ENCODE measurements around the gene VPS45.
"Not testable (repeated sequence)": the region's sequence is repeated elsewhere in the genome, so short reads cannot be mapped to it uniquely, and the experiment has no call there.

The VPS45 gene

DNA sequence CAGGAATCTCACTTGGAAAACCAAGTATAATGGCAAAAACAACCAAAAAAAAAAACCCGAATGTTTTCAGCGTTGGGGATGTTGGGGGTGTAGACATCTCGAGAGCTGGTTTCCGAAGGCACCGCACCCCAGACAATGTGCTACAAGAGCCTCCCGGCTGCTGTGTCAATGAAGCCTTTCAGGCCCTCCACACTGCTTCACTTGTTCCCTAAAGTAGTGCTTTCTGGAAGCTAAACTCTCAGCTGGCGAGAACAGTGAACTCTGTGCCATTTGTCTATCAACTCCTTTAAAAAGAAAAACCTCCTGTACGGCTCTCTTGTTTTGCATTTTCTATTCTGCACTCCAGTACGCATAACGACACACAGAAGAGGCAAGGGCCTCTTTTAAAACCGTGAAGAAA, 114.7 kb downstream of the VPS45 start:
- Histone ChIP-seq H3K4me3 (ENCODE audit: low read depth, low read length) (no peak overlapping the region), H3K9me3 (ENCODE audit: control insufficient read depth, insufficient read depth, low read length) (no peaks in the 10 kb centered on the region), H3K27me3 (ENCODE audit: control insufficient read depth, insufficient read depth, low read length) (no peaks in the 10 kb centered on the region), H3K4me1 (ENCODE audit: control insufficient read depth, insufficient read depth, low read length) (no peaks in the 10 kb centered on the region), H3K9ac (ENCODE audit: low read depth, low read length) (no peak overlapping the region), H3K36me3 (ENCODE audit: control insufficient read depth, insufficient read depth, low read length) (no peaks in the 10 kb centered on the region)

DNA sequence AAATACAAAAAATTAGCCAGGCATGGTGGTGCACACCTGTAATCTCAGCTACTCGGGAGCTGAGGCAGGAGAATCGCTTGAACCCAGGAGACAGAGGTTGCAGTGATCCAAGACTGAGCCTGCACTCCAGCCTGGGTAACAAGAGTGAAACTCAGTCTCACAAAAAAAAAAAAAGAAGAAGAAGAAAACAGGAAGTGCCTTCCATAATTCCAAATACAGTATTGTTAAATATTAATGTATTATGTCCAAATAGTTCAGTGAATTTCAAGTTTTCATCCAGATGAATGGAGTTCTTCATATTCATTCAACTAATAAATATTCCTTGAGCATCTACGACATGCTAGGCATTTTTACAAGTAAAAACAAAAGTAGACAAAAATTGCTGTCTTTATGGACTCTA, 115.5 kb downstream of the VPS45 start:
- H3K9me3 ChIP-seq (ENCODE audit: control insufficient read depth, insufficient read depth, low read length) = no peaks in the 10 kb centered on the region
- H3K36me3 ChIP-seq (ENCODE audit: control insufficient read depth, insufficient read depth, low read length) = no peaks in the 10 kb centered on the region
- no peaks in the 10 kb centered on the region for H3K27me3 ChIP-seq (ENCODE audit: control insufficient read depth, insufficient read depth, low read length)
- no peak overlapping the region for H3K9ac ChIP-seq (ENCODE audit: low read depth, low read length)
- H3K4me3 ChIP-seq (ENCODE audit: low read depth, low read length) = no peak overlapping the region
- no peaks in the 10 kb centered on the region for H3K4me1 ChIP-seq (ENCODE audit: control insufficient read depth, insufficient read depth, low read length)

DNA sequence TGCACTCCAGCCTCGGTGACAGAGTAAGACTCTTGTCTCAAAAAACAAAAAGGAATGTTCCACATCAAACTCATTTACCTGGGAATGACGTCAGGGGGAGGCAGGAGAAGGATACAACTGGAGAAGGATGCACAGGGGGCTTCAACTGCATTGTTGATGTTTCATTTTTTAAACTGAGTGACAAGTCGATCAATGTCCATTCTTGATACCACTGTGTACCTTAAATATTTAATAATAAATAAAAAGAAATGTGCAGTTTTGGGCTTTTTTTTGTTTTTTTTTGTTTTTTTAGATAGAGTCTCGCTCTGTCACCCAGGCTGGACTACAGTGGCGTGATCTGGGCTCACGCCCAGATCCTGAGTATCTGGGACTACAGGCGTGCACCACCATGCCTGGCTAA, 117.9 kb downstream of the VPS45 start:
- Histone ChIP-seq H3K4me3 (ENCODE audit: low read depth, low read length) (no peak overlapping the region), H3K9ac (ENCODE audit: low read depth, low read length) (no peak overlapping the region), H3K36me3 (ENCODE audit: control insufficient read depth, insufficient read depth, low read length) (no peaks in the 10 kb centered on the region), H3K9me3 (ENCODE audit: control insufficient read depth, insufficient read depth, low read length) (no peaks in the 10 kb centered on the region), H3K4me1 (ENCODE audit: control insufficient read depth, insufficient read depth, low read length) (no peaks in the 10 kb centered on the region), H3K27me3 (ENCODE audit: control insufficient read depth, insufficient read depth, low read length) (no peaks in the 10 kb centered on the region)

DNA sequence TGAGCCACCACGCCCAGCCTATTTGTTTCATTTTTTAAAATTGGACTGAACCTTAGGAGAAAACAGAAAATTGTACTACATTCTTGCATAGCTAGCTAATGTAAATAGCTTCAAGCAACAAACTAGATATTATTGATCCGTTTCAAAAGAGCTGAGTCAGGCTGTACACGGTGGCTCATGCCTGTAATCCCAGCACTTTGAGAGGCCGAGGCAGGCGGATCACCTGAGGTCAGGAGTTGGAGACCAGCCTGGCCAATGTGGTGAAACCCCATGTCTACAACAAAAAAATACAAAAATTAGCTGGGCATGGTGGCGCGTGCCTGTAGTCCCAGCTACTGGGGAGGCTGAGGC, 118.8 kb downstream of the VPS45 start:
- H3K9me3 ChIP-seq (ENCODE audit: control insufficient read depth, insufficient read depth, low read length); H3K9ac ChIP-seq (ENCODE audit: low read depth, low read length); H3K36me3 ChIP-seq (ENCODE audit: control insufficient read depth, insufficient read depth, low read length); H3K4me3 ChIP-seq (ENCODE audit: low read depth, low read length); H3K27me3 ChIP-seq (ENCODE audit: control insufficient read depth, insufficient read depth, low read length); H3K4me1 ChIP-seq (ENCODE audit: control insufficient read depth, insufficient read depth, low read length): not testable (repeated sequence)

DNA sequence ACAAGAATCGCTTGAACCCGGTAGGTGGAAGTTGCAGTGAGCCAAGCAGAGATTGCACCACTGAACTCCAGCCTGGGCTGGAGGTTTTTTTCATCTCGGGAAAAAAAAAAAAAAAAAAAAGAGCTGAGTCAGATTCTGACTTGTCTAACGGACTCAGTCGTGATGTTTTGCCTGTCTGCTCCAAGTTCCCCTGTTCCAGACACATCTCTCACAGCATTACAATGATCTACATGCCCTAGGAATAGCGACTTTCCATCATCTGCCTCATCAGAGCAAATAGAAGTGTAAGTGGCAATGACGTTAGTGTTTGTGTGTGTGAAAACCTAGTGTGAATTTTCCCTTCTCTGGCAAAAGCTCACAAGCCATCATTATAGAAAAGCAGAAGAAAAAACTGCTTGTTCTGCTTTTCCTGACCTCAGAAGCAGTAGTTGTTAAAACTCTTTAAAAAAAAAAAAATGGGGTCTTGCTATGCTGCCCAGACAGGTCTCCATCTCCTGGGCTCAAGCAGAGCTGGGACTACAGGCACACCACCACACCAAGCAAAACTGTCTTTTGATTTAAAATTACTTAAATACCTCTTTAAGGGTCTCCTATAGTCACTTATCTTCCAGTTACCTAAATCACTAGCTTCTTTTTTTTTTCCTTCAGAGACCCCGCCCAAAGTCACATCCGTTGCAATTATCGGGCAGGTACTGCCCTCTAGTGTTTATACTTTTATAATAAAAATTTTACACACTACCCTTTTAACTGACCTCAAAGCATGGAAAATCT, 119.4 kb downstream of the VPS45 start:
- no peaks in the 10 kb centered on the region for H3K4me1 ChIP-seq (ENCODE audit: control insufficient read depth, insufficient read depth, low read length)
- H3K27me3 ChIP-seq (ENCODE audit: control insufficient read depth, insufficient read depth, low read length) = no peaks in the 10 kb centered on the region
- H3K9me3 ChIP-seq (ENCODE audit: control insufficient read depth, insufficient read depth, low read length) = no peaks in the 10 kb centered on the region
- H3K4me3 ChIP-seq (ENCODE audit: low read depth, low read length) = no peak overlapping the region
- H3K9ac ChIP-seq (ENCODE audit: low read depth, low read length) = no peak overlapping the region
- no peaks in the 10 kb centered on the region for H3K36me3 ChIP-seq (ENCODE audit: control insufficient read depth, insufficient read depth, low read length)

DNA sequence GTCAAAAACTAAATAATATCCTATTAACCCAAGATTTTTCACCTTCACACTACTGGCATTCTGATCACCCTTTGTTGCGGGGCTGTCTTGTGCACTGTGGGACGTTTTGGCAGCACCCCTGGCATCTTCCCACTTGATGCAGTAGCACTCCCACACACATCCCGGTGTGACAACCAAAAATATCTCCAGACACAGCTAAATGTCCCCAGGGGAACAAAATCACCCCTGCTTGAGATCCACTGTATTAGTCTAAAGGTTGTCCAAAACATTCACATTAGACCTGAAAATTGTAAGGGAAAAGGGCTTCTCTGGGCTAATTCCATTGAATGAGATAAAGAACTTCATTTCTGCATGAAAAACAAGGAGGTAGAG, 120.0 kb downstream of the VPS45 start:
- Histone ChIP-seq H3K9ac (ENCODE audit: low read depth, low read length) (no peak overlapping the region), H3K9me3 (ENCODE audit: control insufficient read depth, insufficient read depth, low read length) (no peaks in the 10 kb centered on the region), H3K27me3 (ENCODE audit: control insufficient read depth, insufficient read depth, low read length) (no peaks in the 10 kb centered on the region), H3K4me1 (ENCODE audit: control insufficient read depth, insufficient read depth, low read length) (no peaks in the 10 kb centered on the region), H3K36me3 (ENCODE audit: control insufficient read depth, insufficient read depth, low read length) (no peaks in the 10 kb centered on the region), H3K4me3 (ENCODE audit: low read depth, low read length) (no peak overlapping the region)

DNA sequence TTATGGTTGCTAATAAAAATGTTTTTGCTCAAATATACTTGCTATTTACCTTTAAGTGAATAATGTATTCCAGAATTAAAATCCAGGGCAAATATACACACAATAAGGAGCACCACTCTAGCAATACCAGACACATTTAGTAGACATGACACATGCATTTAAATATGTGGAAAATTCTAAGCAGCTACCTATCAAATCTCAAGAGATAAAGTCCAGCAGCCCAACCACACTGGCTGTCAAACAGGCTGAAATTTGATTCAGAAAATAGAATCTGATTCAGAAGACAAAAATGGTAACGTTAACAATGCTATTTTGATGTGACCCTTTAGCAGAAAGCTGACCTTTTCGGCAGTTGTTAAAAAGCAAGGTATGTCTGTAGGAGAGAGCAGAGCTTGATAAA, 124.4 kb downstream of the VPS45 start:
- H3K4me3 ChIP-seq (ENCODE audit: low read depth, low read length) = no peak overlapping the region
- no peaks in the 10 kb centered on the region for H3K36me3 ChIP-seq (ENCODE audit: control insufficient read depth, insufficient read depth, low read length)
- no peaks in the 10 kb centered on the region for H3K27me3 ChIP-seq (ENCODE audit: control insufficient read depth, insufficient read depth, low read length)
- H3K9ac ChIP-seq (ENCODE audit: low read depth, low read length) = no peak overlapping the region
- H3K4me1 ChIP-seq (ENCODE audit: control insufficient read depth, insufficient read depth, low read length) = peaks cover 2% of the 10 kb centered on the region
- no peaks in the 10 kb centered on the region for H3K9me3 ChIP-seq (ENCODE audit: control insufficient read depth, insufficient read depth, low read length)

DNA sequence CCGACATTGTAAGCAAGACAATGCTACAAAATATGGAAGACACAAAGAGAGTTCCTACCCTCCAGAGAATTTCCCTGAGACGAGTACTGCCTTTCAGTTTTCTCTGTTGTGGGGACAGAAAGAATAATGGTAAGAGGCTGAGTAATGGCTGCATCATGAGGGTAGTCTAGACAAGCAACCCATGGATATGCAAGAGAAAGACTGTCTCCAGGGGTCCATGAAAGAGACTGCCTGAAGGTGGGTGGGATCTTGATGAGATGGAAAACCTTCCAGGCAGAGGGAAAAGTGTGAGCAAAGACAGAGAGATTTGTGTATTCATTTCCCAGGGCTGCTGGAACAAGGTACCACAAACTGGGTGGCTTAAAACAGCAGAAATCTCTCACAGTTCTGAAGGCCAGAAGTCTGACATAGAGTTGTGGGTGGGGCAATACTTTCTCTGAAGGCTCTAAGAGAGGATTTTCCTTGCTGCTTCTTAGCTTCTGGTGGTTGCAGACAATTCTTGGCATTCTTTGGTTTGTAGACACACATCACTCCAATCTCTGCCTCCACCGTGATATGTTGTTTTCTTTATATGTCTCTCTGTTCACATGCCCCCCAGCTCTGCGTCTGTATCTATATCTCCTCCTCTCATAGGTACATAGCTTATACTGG, 126.9 kb downstream of the VPS45 start:
- Histone ChIP-seq H3K4me3 (ENCODE audit: low read depth, low read length) (no peak overlapping the region), H3K36me3 (ENCODE audit: control insufficient read depth, insufficient read depth, low read length) (no peaks in the 10 kb centered on the region), H3K9me3 (ENCODE audit: control insufficient read depth, insufficient read depth, low read length) (no peaks in the 10 kb centered on the region), H3K4me1 (ENCODE audit: control insufficient read depth, insufficient read depth, low read length) (peaks cover 2% of the 10 kb centered on the region), H3K27me3 (ENCODE audit: control insufficient read depth, insufficient read depth, low read length) (no peaks in the 10 kb centered on the region), H3K9ac (ENCODE audit: low read depth, low read length) (no peak overlapping the region)
